GM21360 (cell line): Measurements from ENCODE around the gene RNF31.
"Not testable (repeated sequence)": the region's sequence is repeated elsewhere in the genome, so short reads cannot be mapped to it uniquely, and the experiment has no call there.

ENCODE experiments used
- ATAC-seq: cut with Tn5 transposase; IDR thresholded peaks from one replicate; pipeline ENCODE4 v1.9.1; 2021; ENCODE audit warnings: mild to moderate bottlenecking, moderate library complexity; ENCODE audit not compliant: unreplicated experiment

Gene RNF31

GRCh38 chr14:24197056-24197450 is 49.8 kb downstream of the RNF31 start:
- no peak for ATAC-seq

- ATAC-seq: no peak
These were observed 51.7 kb downstream of the RNF31 start for GRCh38 chr14:24198814-24199524.

- not testable (repeated sequence) for ATAC-seq
These were observed 55.2 kb downstream of the RNF31 start for GRCh38 chr14:24202538-24202937.

- ATAC-seq: not testable (repeated sequence)
These were observed 56.1 kb downstream of the RNF31 start for GRCh38 chr14:24203249-24203886.

GRCh38 chr14:24204163-24205146 is 57.2 kb downstream of the RNF31 start:
- no peak for ATAC-seq

GRCh38 chr14:24206260-24207103 is 59.2 kb downstream of the RNF31 start:
- no peak for ATAC-seq

- ATAC-seq: no peak
These were observed 59.8 kb downstream of the RNF31 start for GRCh38 chr14:24207104-24207551.

- ATAC-seq: no peak
These were observed 60.3 kb downstream of the RNF31 start for GRCh38 chr14:24207625-24208024.
